Esophagus squamous epithelium (tissue), 5 donors: ENCODE data around the gene PGAP6. TPM values are rescaled to one million over a fixed set of nuclear protein-coding genes. Genes with fewer than 3 reads are reported as not detected.
"Not testable (repeated sequence)": the region's sequence is repeated elsewhere in the genome, so short reads cannot be mapped to it uniquely, and the experiment has no call there.

Experiments
- DNase-seq: peaks from one replicate; lab custom pipeline; 2025; lab: John Stamatoyannopoulos, UW
- H3K27ac ChIP-seq, 4 donors: fragments of 200-600 bp; sonication (generic); one replicate each; pipeline ENCODE4 v1.5.1; 2016 to 2019; ENCODE audit warnings: mild to moderate bottlenecking in 1 of 4
- H3K27me3 ChIP-seq, 4 donors: fragments of 200-600 bp; sonication (generic); 1 replicate in 3 of 4; 2 replicates in 1 of 4; pipeline versions ENCODE4 v1.5.1 to v1.6.0; 2017 to 2021; ENCODE audit warnings: antibody characterized with exemption in 1 of 4
- H3K36me3 ChIP-seq, 3 donors: fragments of 200-600 bp; sonication (generic); one replicate each; pipeline ENCODE4 v1.5.1; 2016 to 2019
- H3K4me1 ChIP-seq, 3 donors: fragments of 200-600 bp; sonication (generic); one replicate each; pipeline ENCODE4 v1.5.1; 2017 to 2019
- H3K4me3 ChIP-seq, 4 donors: fragments of 200-600 bp; sonication (generic); 1 replicate in 3 of 4; 2 replicates in 1 of 4; pipeline ENCODE4 v1.5.1; 2016 to 2019; ENCODE audit warnings: mild to moderate bottlenecking in 2 of 4, moderate library complexity in 1 of 4
- H3K9me3 ChIP-seq, 3 donors: fragments of 200-600 bp; sonication (generic); one replicate each; pipeline ENCODE4 v1.5.1; 2016 to 2019
- POLR2A ChIP-seq, 4 donors: fragments of 450-650 bp; IDR thresholded peaks; one replicate each; pipeline ENCODE4 v1.6.1; 2017; ENCODE audit warnings: antibody characterized with exemption in 4 of 4, mild to moderate bottlenecking in 4 of 4, moderate library complexity in 3 of 4
- WGBS, 2 donors: methylation state at CpG; one replicate each; pipeline ENCODE4 v1.1.5; 2018; 5-methylcytosine and 5-hydroxymethylcytosine counted together
- intact Hi-C: fragments of 100-400 bp; cut with DNase I; formaldehyde crosslinking; loops from one replicate; pipeline ENCODE4 v1.15.0; 2022
- total RNA-seq, 4 donors: library from RNA; depleted of rRNA; stranded (reverse); fragments of >200 nt; gene quantifications; one replicate each; pipeline ENCODE4 v1.1.0, GENCODE V29; 2016
- TF ChIP-seq, protein P1 (sequence below), 6 experiments: fragments of 450-650 bp in 4 of 6; fragments of 200-600 bp in 2 of 6; sonication (generic) in 2 of 6; IDR thresholded peaks; one replicate each; pipeline ENCODE4 v1.5.1; 2016 to 2019; ENCODE audit warnings: antibody characterized with exemption in 6 of 6, mild to moderate bottlenecking in 4 of 6, moderate library complexity in 4 of 6
- donor health status: DM: yes; HTN: yes; CAD: no.

PGAP6 gene
- total RNA-seq, 4 donors from 2014 or later, result 23.5 to 31.7 (median 27.6) TPM

DNA sequence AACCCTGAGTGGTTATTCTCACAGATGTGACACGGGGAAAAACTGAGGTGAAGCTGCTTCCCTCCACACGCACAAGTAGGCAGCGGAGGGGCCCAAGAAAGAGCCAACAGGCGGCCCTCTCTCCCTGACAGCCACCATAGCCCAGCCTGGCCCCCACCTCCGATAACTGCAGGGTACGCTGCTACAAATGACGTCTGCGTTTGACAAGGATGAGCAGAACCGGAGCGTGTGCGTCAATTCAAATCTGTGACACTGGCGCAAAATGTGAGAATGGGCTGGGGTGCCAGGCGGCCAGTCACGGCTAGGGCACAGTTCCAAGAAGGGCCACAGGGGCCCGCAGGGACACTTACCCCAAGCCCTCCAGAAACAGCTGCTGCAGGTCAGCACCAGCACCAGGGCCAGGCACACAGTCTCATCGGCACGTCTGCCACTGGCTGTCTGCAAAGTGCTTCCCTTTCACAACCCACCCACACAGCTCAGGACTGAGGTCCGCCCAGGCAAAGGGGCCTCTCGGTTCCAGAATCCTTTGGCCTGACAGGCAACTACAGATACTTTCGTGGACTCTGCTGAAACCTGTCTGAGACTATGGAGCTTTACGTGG is 43.7 kb downstream of the PGAP6 start:
- H3K36me3 ChIP-seq, result peaks cover 0 to 20% (median 0%) of the 10 kb centered on the region in 3 donors
- TF ChIP-seq POLR2A (IDR thresholded peaks at IDR 0.05), result no peak
- TF ChIP-seq, protein P1, sequence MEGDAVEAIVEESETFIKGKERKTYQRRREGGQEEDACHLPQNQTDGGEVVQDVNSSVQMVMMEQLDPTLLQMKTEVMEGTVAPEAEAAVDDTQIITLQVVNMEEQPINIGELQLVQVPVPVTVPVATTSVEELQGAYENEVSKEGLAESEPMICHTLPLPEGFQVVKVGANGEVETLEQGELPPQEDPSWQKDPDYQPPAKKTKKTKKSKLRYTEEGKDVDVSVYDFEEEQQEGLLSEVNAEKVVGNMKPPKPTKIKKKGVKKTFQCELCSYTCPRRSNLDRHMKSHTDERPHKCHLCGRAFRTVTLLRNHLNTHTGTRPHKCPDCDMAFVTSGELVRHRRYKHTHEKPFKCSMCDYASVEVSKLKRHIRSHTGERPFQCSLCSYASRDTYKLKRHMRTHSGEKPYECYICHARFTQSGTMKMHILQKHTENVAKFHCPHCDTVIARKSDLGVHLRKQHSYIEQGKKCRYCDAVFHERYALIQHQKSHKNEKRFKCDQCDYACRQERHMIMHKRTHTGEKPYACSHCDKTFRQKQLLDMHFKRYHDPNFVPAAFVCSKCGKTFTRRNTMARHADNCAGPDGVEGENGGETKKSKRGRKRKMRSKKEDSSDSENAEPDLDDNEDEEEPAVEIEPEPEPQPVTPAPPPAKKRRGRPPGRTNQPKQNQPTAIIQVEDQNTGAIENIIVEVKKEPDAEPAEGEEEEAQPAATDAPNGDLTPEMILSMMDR (IDR thresholded peaks at IDR 0.05), result no peak
- 56 to 87% methylated on average over 9 to 11 of the region's 21 CpGs for WGBS, 2 donors
- DNase-seq, result no peak
- intact Hi-C loops, result no loop called here
- peaks cover 0 to 40% (median 8%) of the 10 kb centered on the region in 3 donors for H3K4me1 ChIP-seq
- no peak overlapping the region for H3K27ac ChIP-seq
- no peaks in the 10 kb centered on the region for H3K9me3 ChIP-seq
- no peak overlapping the region for H3K4me3 ChIP-seq
- no peaks in the 10 kb centered on the region for H3K27me3 ChIP-seq

DNA sequence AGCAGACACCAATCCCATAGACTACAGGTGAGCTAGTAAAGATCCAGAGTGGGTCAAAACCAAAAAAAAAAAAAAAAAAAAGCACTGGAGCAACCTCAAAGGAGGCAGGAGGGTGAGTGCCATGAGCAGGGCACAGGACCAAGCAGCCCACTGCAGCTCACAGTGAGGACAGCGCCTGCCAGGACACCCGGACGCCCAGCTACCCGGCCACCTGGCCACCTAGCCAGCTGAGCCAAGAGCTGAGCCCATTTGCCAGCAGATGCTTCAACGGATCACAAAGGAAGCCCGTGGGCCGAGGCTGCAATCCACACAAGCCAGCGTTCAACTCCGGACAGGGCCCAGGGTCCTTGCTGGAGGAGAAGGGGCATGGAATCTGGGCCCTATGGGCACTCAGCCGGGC is 44.3 kb downstream of the PGAP6 start:
- intact Hi-C loops, result no loop called here
- 72 to 73% methylated on average over 3 to 4 of the region's 10 CpGs for WGBS, 2 donors
- Histone ChIP-seq H3K4me1 (peaks cover 0 to 38% (median 8%) of the 10 kb centered on the region in 3 donors), H3K36me3 (peaks cover 0 to 14% (median 0%) of the 10 kb centered on the region in 3 donors), H3K4me3 (no peak overlapping the region), H3K27me3 (no peaks in the 10 kb centered on the region), H3K9me3 (no peaks in the 10 kb centered on the region), H3K27ac (no peak overlapping the region)
- no peak for DNase-seq
- no peak for TF ChIP-seq POLR2A (IDR thresholded peaks at IDR 0.05)
- TF ChIP-seq, protein P1 (IDR thresholded peaks at IDR 0.05), result no peak

DNA sequence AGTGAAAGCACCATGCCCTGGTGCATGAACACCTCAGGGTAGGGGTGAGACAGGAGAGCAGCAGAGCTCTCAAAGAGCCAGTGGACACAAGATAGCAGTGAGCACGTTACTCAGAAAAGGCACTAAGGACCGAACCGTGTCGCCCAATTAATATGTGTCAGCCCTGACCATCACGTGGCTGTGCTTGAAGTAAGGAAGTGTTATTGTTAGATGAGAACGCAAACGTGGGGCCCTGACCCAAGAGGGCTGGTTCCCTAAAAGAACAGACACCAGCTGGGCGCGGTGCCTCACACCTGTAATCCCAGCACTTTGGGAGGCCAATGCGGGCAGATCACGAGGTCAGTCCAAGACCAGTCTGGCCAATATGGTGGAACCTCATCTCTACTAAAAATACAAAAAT is 45.5 kb downstream of the PGAP6 start:
- Histone ChIP-seq H3K27me3 (no peaks in the 10 kb centered on the region), H3K36me3 (peaks cover 0 to 4% (median 0%) of the 10 kb centered on the region in 3 donors), H3K27ac (no peak overlapping the region), H3K4me1 (peaks cover 0 to 47% (median 8%) of the 10 kb centered on the region in 3 donors), H3K4me3 (no peak overlapping the region), H3K9me3 (no peaks in the 10 kb centered on the region)
- no peak for DNase-seq
- WGBS, 2 donors, result 75 to 85% methylated on average over 7 to 11 of the region's 11 CpGs
- intact Hi-C loops, result no loop called here
- no peak for TF ChIP-seq POLR2A (IDR thresholded peaks at IDR 0.05)
- TF ChIP-seq, protein P1 (IDR thresholded peaks at IDR 0.05), result no peak

DNA sequence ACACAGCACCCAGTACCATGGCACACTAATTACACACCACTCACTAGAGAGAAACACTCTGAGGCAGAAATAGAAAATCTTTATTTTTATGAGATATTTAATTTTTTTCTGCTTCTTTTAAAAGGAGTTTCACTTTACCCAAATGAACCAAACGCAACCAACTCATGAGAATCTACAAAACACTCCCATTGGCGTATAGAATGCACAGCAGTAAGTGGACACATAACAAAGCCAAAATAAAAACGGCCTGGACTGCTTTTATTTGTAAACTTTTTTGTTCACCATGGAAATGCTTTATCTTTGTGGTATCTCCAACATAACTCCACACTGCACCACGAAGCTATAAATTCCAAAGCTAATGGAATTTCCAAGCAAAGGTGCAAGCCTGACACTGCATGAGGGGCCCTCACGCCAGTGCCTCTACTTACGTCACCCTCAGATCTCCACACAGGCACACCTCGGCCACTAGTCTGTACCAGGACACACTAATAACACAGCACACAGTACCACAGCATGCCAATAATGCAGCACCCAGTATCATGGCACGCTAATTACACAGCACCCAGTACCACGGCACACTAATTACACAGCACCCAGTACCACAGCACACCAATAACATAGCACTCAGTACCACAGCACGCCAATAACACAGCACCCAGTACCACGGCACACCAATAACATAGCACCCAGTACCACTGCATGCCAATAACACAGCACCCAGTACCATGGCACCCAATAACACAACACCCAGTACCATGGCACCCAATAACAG is 46.7 kb downstream of the PGAP6 start:
- intact Hi-C loops, result not testable (repeated sequence)

DNA sequence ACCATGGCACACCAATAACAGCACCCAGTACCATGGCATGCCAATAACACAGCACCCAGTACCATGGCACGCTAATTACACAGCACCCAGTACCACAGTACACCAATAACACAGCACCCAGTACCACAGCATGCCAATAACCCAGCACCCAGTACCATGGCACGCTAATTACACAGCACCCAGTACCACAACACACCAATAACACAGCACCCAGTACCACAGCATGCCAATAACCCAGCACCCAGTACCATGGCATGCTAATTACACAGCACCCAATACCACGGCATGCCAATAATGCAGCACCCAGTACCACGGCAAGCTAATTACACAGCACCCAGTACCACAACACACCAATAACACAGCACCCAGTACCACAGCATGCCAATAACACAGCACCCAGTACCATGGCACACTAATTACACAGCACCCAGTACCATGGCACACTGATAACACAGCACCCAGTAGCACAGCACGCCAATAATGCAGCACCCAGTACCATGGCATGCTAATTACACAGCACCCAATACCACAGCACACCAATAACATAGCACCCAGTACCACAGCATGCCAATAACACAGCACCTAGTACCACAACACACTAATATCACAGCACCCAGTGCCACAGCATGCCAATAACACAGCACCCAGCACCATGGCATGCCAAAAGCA is 47.5 kb downstream of the PGAP6 start:
- H3K27me3 ChIP-seq, H3K9me3 ChIP-seq, H3K27ac ChIP-seq, intact Hi-C loops, DNase-seq, H3K4me3 ChIP-seq: not testable (repeated sequence)
- peaks cover 0 to 39% (median 0%) of the 10 kb centered on the region in 3 donors for H3K4me1 ChIP-seq
- peaks cover 0 to 12% (median 0%) of the 10 kb centered on the region in 3 donors for H3K36me3 ChIP-seq
- WGBS, 2 donors, result 88 to 89% methylated on average over 4 of the region's 5 CpGs

More for the DNA sequence above, 46.7 kb downstream of the PGAP6 start:
- not testable (repeated sequence) for H3K27me3 ChIP-seq, DNase-seq, H3K4me3 ChIP-seq, H3K27ac ChIP-seq, H3K9me3 ChIP-seq
- peaks cover 0 to 46% (median 6%) of the 10 kb centered on the region in 3 donors for H3K4me1 ChIP-seq
- peaks cover 0 to 11% (median 0%) of the 10 kb centered on the region in 3 donors for H3K36me3 ChIP-seq
- WGBS, 2 donors, result 93 to 94% methylated on average over 6 to 11 of the region's 11 CpGs
